Gastroesophageal sphincter (tissue), 3 donors: Measurements from ENCODE around the gene MTG1.

Experiments
- CTCF ChIP-seq, 4 experiments: fragments of 200-600 bp in 2 of 4; fragments of 450-650 bp in 2 of 4; sonication (generic) in 1 of 4; IDR thresholded peaks; one replicate each; pipeline ENCODE4 v1.5.1; 2017 to 2019; ENCODE audit warnings: antibody characterized with exemption in 4 of 4, mild to moderate bottlenecking in 2 of 4, moderate library complexity in 2 of 4
- EP300 ChIP-seq: sonication (generic); formaldehyde crosslinking; IDR thresholded peaks from one replicate; pipeline ENCODE4 v1.6.1; 2017; ENCODE audit warnings: antibody characterized with exemption, mild to moderate bottlenecking
- POLR2AphosphoS5 ChIP-seq: sonication (generic); formaldehyde crosslinking; IDR thresholded peaks from one replicate; pipeline ENCODE4 v1.6.1; 2017; ENCODE audit warnings: antibody characterized with exemption

- TF ChIP-seq POLR2AphosphoS5: no peak
- TF ChIP-seq CTCF (IDR thresholded peaks at IDR 0.05): no peak
- TF ChIP-seq EP300: no peak
Observed at GRCh38 chr10:133397938-133398337, 4.0 kb downstream of the MTG1 start.
